Nephron progenitor cell (in vitro differentiated cells): ENCODE measurements around the gene ATP8B4.
A peak's percentile ranks its signal among the peaks of the same experiment; 100 is the strongest.

Experiments used
- DNase-seq: peaks from one replicate; pipeline ENCODE4 v3.0.0; 2021
- H3K27ac Mint-ChIP-seq: 2 replicates; pipeline ENCODE4 v1.8.0; 2021; ENCODE audit warnings: mild to moderate bottlenecking, moderate library complexity, mixed read lengths
- H3K27me3 Mint-ChIP-seq: 2 replicates; pipeline ENCODE4 v1.8.0; 2021; ENCODE audit warnings: mild to moderate bottlenecking, low read depth, mixed read lengths; ENCODE audit not compliant: poor library complexity
- H3K36me3 Mint-ChIP-seq: 2 replicates; pipeline ENCODE4 v1.8.0; 2021; ENCODE audit warnings: low read depth, mixed read lengths
- H3K4me1 Mint-ChIP-seq: 2 replicates; pipeline ENCODE4 v1.8.0; 2021; ENCODE audit warnings: mixed read lengths
- H3K4me3 Mint-ChIP-seq: 2 replicates; pipeline ENCODE4 v1.8.0; 2021; ENCODE audit warnings: mild to moderate bottlenecking, moderate library complexity, mixed read lengths
- H3K9me3 Mint-ChIP-seq: 2 replicates; pipeline ENCODE4 v1.8.0; 2021; ENCODE audit warnings: mild to moderate bottlenecking, moderate library complexity, mixed read lengths
- CTCF ChIP-seq: fragments of 200-600 bp; sonication (generic); IDR thresholded peaks from 2 replicates; pipeline ENCODE4 v1.5.0; 2021; ENCODE audit warnings: antibody characterized with exemption

The ATP8B4 gene

GRCh38 chr15:49877117-49877872, 241.7 kb downstream of the ATP8B4 start:
- Mint-ChIP-seq H3K27me3 (no peaks in the 10 kb centered on the region), H3K27ac (no peak overlapping the region), H3K4me1 (peaks cover 40% of the 10 kb centered on the region)

DNA sequence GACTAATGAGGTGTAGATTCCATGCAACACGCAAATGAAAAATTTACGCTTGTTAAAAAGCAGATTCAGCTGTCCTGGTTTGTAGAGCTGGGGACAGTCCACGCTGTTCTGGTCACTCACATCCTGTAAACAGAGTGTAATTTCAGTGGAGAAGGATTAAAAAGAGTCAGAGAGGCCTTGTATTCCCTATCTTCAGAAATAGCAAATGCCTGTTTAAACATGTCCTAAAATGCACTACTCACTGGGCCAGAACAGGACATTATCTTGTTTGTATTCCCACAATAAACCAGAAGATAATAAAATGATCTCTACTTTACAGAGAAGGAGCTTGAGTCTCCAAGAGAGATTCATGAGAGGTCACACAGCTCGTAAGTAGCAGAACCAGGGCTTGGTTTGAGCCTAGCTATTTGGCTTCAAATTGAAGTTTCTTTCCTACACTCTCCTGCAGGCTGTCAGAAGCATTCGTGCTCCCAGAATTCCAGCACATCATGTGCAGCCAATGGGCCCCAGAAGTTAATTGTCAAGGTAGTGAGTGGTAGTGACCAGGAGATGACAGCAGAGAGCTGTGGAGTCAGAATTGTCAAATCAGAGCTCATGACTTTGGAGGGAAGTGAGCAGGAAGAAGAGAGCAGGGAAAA, 242.5 kb downstream of the ATP8B4 start:
- no peaks in the 10 kb centered on the region for H3K27me3 Mint-ChIP-seq
- DNase-seq: no peak

More at GRCh38 chr15:49877117-49877872, 241.7 kb downstream of the ATP8B4 start:
- no peaks in the 10 kb centered on the region for H3K9me3 Mint-ChIP-seq
- DNase-seq: no peak
- no peak for TF ChIP-seq CTCF
- H3K36me3 Mint-ChIP-seq: no peaks in the 10 kb centered on the region
- H3K4me3 Mint-ChIP-seq: no peak overlapping the region

GRCh38 chr15:49875392-49875791, 243.6 kb downstream of the ATP8B4 start:
- Mint-ChIP-seq H3K4me1 (peaks cover 40% of the 10 kb centered on the region), H3K9me3 (no peaks in the 10 kb centered on the region), H3K27ac (peak overlapping the region; percentile 22), H3K36me3 (no peaks in the 10 kb centered on the region), H3K27me3 (no peaks in the 10 kb centered on the region), H3K4me3 (no peak overlapping the region)
- peak; percentile 13 for TF ChIP-seq CTCF
- DNase-seq: no peak

More for the DNA sequence above, 242.5 kb downstream of the ATP8B4 start:
- Mint-ChIP-seq H3K27ac (peak overlapping the region; percentile 69), H3K4me1 (peaks cover 40% of the 10 kb centered on the region), H3K4me3 (no peak overlapping the region), H3K9me3 (no peaks in the 10 kb centered on the region), H3K36me3 (no peaks in the 10 kb centered on the region)
- no peak for TF ChIP-seq CTCF

- H3K4me1 Mint-ChIP-seq: peaks cover 12% of the 10 kb centered on the region
Measured at GRCh38 chr15:49870472-49870871, 248.6 kb downstream of the ATP8B4 start.

DNA sequence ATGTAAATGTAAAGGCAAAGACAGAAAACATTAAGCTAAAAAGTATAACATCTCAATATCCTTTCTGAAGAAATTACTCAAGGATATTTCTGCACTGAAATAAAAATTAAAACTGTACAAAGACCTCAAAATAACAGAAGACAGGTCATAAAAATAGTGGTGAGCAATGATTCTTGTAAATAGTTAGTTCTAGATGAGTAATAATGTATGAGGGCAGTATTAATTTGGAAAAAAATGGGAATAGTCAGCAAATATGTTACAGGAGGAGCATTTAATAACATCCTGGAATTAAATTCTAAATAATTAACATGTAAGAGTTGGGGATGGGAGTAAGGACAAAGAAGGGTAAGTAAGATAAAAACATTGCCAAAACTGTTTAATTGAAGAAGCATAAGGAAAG, 250.7 kb downstream of the ATP8B4 start:
- H3K4me3 Mint-ChIP-seq: no peak overlapping the region
- no peaks in the 10 kb centered on the region for H3K4me1 Mint-ChIP-seq
- H3K36me3 Mint-ChIP-seq: no peaks in the 10 kb centered on the region
- DNase-seq: no peak
- no peak for TF ChIP-seq CTCF
- H3K9me3 Mint-ChIP-seq: no peaks in the 10 kb centered on the region
- H3K27me3 Mint-ChIP-seq: no peaks in the 10 kb centered on the region
- H3K27ac Mint-ChIP-seq: no peak overlapping the region

More at GRCh38 chr15:49870472-49870871, 248.6 kb downstream of the ATP8B4 start:
- Mint-ChIP-seq H3K27ac (no peak overlapping the region), H3K9me3 (no peaks in the 10 kb centered on the region), H3K36me3 (no peaks in the 10 kb centered on the region), H3K4me3 (no peak overlapping the region), H3K27me3 (no peaks in the 10 kb centered on the region)
- no peak for DNase-seq
- TF ChIP-seq CTCF: no peak
